Endothelial cell of umbilical vein (primary cell): Measurements from ENCODE around the gene ATP8A2.

ENCODE experiments used
- EZH2 ChIP-seq: IDR thresholded peaks from 2 replicates; pipeline ENCODE4 v1.6.1; 2012; ENCODE audit warnings: borderline replicate concordance, low read depth, mild to moderate bottlenecking, moderate library complexity, low read length, inconsistent platforms; ENCODE audit not compliant: severe bottlenecking
- MYC ChIP-seq: IDR thresholded peaks from one replicate; pipeline ENCODE4 v1.6.1; 2011; ENCODE audit warnings: mild to moderate bottlenecking, low read depth, low read length
- POLR2A ChIP-seq: IDR thresholded peaks from 2 replicates; pipeline ENCODE4 v1.6.1; 2012; ENCODE audit warnings: low read depth, mild to moderate bottlenecking, control low read depth, low read length
- POLR2AphosphoS5 ChIP-seq: IDR thresholded peaks from 2 replicates; pipeline ENCODE4 v1.6.1; 2012; ENCODE audit warnings: low read depth, mild to moderate bottlenecking, control low read depth, low read length, moderate library complexity; ENCODE audit not compliant: insufficient read depth
- TF ChIP-seq, protein P1 (sequence below), 2 donors: IDR thresholded peaks; 1 replicate in 1 of 2; 2 replicates in 1 of 2; pipeline ENCODE4 v1.5.1; 2011; ENCODE audit warnings: low read length in 2 of 2, mild to moderate bottlenecking in 2 of 2, moderate library complexity in 2 of 2, control low read depth in 1 of 2, inconsistent platforms in 1 of 2, low read depth in 1 of 2; ENCODE audit not compliant: insufficient read depth in 1 of 2; ENCODE audit errors: extremely low read depth in 1 of 2

DNA sequence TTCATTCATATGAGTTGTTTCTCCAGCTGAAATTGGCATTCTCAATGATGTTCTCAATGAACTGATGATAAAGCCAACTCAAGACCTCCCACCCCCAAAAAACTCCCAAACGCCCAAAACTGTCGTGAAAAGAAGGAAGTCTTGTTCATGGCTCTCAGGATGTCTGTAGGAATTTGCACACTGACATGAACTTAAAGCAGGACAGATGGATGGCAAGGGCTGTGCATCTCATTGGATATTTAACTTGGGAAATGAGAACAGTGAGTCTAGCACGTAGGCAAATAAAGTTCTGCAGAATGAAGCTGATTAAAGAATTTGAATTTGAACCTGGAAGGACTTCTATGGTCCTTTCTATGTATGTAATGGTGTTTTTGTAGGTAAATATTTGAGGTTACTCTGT is 374.4 kb downstream of the ATP8A2 start:
- TF ChIP-seq, protein P1, sequence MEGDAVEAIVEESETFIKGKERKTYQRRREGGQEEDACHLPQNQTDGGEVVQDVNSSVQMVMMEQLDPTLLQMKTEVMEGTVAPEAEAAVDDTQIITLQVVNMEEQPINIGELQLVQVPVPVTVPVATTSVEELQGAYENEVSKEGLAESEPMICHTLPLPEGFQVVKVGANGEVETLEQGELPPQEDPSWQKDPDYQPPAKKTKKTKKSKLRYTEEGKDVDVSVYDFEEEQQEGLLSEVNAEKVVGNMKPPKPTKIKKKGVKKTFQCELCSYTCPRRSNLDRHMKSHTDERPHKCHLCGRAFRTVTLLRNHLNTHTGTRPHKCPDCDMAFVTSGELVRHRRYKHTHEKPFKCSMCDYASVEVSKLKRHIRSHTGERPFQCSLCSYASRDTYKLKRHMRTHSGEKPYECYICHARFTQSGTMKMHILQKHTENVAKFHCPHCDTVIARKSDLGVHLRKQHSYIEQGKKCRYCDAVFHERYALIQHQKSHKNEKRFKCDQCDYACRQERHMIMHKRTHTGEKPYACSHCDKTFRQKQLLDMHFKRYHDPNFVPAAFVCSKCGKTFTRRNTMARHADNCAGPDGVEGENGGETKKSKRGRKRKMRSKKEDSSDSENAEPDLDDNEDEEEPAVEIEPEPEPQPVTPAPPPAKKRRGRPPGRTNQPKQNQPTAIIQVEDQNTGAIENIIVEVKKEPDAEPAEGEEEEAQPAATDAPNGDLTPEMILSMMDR (IDR thresholded peaks at IDR 0.05; ENCODE audit: extremely low read depth in 1 of 2, insufficient read depth in 1 of 2, low read depth in 1 of 2, low read length in 2 of 2) = no peak
- TF ChIP-seq POLR2AphosphoS5 (no peak), POLR2A (no peak), EZH2 (no peak), MYC (no peak)
